ENCODE measurements around the gene BST1. TPM values are rescaled to one million over a fixed set of nuclear protein-coding genes. Genes with fewer than 3 reads are reported as not detected.

The BST1 gene, protein sequence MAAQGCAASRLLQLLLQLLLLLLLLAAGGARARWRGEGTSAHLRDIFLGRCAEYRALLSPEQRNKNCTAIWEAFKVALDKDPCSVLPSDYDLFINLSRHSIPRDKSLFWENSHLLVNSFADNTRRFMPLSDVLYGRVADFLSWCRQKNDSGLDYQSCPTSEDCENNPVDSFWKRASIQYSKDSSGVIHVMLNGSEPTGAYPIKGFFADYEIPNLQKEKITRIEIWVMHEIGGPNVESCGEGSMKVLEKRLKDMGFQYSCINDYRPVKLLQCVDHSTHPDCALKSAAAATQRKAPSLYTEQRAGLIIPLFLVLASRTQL
- total RNA-seq (2021; fragmentation: NEBNext Ultra II Directional; extraction: Animal tissue kit (Norgen Biotek cat#: 25700)), result 0.52 TPM in 1 of 2 replicates, not detected in the other
- 0.20 and 0.54 TPM in 2 replicates for polyA plus RNA-seq (2011; rRNA removed)
- polyA plus RNA-seq (2011; cell fraction: cytosol; rRNA removed), result 0.32 TPM
- 0.53 TPM for polyA plus RNA-seq (2011; cell fraction: nucleus; rRNA removed)
- polyA plus RNA-seq (2012, experiment 1 of 2), result 0.84 to 1.00 TPM (median 0.87 TPM) in 4 replicates
- 0.52 TPM for polyA plus RNA-seq (2012, experiment 2 of 2)
- polyA plus RNA-seq (2013, experiment 1 of 2), result 0.49 TPM
- 0.39 TPM for polyA plus RNA-seq (2013, experiment 2 of 2)
- polyA minus RNA-seq (2011; rRNA and poly(A)+ RNA removed), result 0.16 and 0.80 TPM in 2 replicates
- not detected for polyA minus RNA-seq (2011; cell fraction: cytosol; rRNA and poly(A)+ RNA removed)
- polyA minus RNA-seq (2011; cell fraction: nucleus; rRNA and poly(A)+ RNA removed), result not detected
- long read RNA-seq, experiment 1, result 0 reads
- long read RNA-seq, experiment 2, result 0 reads

DNA sequence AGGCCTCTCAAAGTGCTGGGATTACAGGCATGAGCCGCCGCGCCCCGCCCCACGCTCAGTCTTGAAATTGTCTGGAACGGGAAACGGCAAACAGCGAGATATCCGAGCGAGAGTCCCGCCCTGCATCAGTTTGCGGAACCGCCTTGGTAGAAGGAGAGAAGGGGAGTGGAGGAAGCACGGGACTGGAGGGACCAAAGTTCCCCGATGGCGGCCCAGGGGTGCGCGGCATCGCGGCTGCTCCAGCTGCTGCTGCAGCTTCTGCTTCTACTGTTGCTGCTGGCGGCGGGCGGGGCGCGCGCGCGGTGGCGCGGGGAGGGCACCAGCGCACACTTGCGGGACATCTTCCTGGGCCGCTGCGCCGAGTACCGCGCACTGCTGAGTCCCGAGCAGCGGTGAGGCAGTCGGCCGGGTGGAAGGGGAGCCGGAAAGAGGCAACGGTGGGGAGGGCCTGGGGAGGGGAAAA, at the start of gene BST1:
Gene BST1, plus strand, starts transcription at position 125 of the 463 bp plus-strand sequence. Its CDS starts 80 bp downstream, at position 205.
- Histone ChIP-seq H3K56ac (replicated peaks; ENCODE audit: insufficient read length, low read depth, low read length) (no peak within 1 kb of the TSS), H3K4me3 (ENCODE audit: extremely low read depth in 1 of 4, insufficient read depth in 2 of 4, low read depth in 3 of 4, low read length in 4 of 4) (peak within 1 kb of the TSS in 2 of 4 experiments; percentile 35 to 56; a peak in 4 of 8 replicates), H3K14ac (ENCODE audit: insufficient read length) (no peak within 1 kb of the TSS), H2BK15ac (ENCODE audit: low read length) (no peak within 1 kb of the TSS), H3K4me1 (replicated peaks in 1 of 4; ENCODE audit: control insufficient read depth in 3 of 4, insufficient read depth in 4 of 4, low read length in 3 of 4) (peaks cover 0 to 3% (median 0%) of the 10 kb centered on the region in 4 experiments; a peak in 1 of 7 replicates), H3K18ac (ENCODE audit: extremely low read depth, low read length) (no peak within 1 kb of the TSS), H2BK5ac (ENCODE audit: low read depth, low read length) (no peak within 1 kb of the TSS), H3K79me2 (ENCODE audit: control insufficient read depth in 1 of 2, insufficient read depth in 2 of 2, low read length in 2 of 2) (no peaks in the 10 kb centered on the region), H3K23me2 (ENCODE audit: low read depth, low read length) (peaks cover 5% of the 10 kb centered on the region; the same call in 1 of the 2 replicates), H2AFZ (ENCODE audit: low read length) (no peak within 1 kb of the TSS), H3K23ac (ENCODE audit: insufficient read length) (no peak within 1 kb of the TSS), H3K79me1 (ENCODE audit: low read depth, low read length) (no peaks in the 10 kb centered on the region), H2BK120ac (replicated peaks; ENCODE audit: low read depth, low read length) (no peak within 1 kb of the TSS), H4K20me1 (replicated peaks in 1 of 2; ENCODE audit: control insufficient read depth in 1 of 2, insufficient read depth in 2 of 2, low read length in 2 of 2) (no peaks in the 10 kb centered on the region), H2BK12ac (ENCODE audit: low read depth, low read length) (0 out of 2 replicates have a peak within 1 kb of the TSS, but pooled peaks have one; percentile 17), H3K36me3 (ENCODE audit: control insufficient read depth in 2 of 4, insufficient read depth in 4 of 4, low read length in 3 of 4) (no peaks in the 10 kb centered on the region), H3K9me3 (ENCODE audit: insufficient read depth in 2 of 2, low read depth in 1 of 2, low read length in 1 of 2) (no peaks in the 10 kb centered on the region; a peak in 1 of 4 replicates), H3K4ac (replicated peaks; ENCODE audit: insufficient read length, low read depth, low read length) (no peak within 1 kb of the TSS), H2BK20ac (ENCODE audit: low read length) (no peak within 1 kb of the TSS), H3K4me2 (ENCODE audit: insufficient read depth in 1 of 2, low read depth in 2 of 2, low read length in 2 of 2) (peak within 1 kb of the TSS; percentile 28 to 86), H3K27ac (ENCODE audit: low read depth, low read length) (no peak within 1 kb of the TSS), H4K91ac (replicated peaks; ENCODE audit: insufficient read length, low read length) (no peak within 1 kb of the TSS), H4K8ac (ENCODE audit: extremely low read depth, insufficient read depth, low read length) (peak within 1 kb of the TSS; percentile 39), H3K27me3 (replicated peaks in 1 of 4; ENCODE audit: control insufficient read depth in 3 of 4, extremely low read depth in 1 of 4, insufficient read depth in 3 of 4, low read length in 3 of 4) (no peaks in the 10 kb centered on the region), H2AK5ac (ENCODE audit: low read depth, low read length) (peak within 1 kb of the TSS; percentile 24; the same call in 1 of the 2 replicates), H3K9ac (replicated peaks in 1 of 4; ENCODE audit: extremely low read depth in 1 of 4, low read depth in 3 of 4, low read length in 3 of 4) (peak within 1 kb of the TSS in 1 of 4 experiments; percentile 54; a peak in 1 of 7 replicates), H4K5ac (ENCODE audit: insufficient read length, low read depth, low read length) (no peak within 1 kb of the TSS)
- no peak for TF ChIP-seq JUN (IDR thresholded peaks at IDR 0.05; ENCODE audit: low read depth, low read length)
- no peak for TF ChIP-seq TBP (IDR thresholded peaks at IDR 0.05; ENCODE audit: low read depth, low read length)
- no peak for TF ChIP-seq TAF7 (optimal IDR thresholded peaks at IDR 0.05; ENCODE audit: borderline replicate concordance, low read depth, low read length)
- no peak for TF ChIP-seq CBX8 (IDR thresholded peaks at IDR 0.05; ENCODE audit: borderline replicate concordance, low read depth, low read length)
- ChIA-PET POLR2A (ENCODE audit: partially characterized antibody) (interaction anchor here (1.1 to 1.3 kb wide), 2 partner anchors 9 to 22 kb away, joined by 4 to 8 read pairs; partner anchors contain the start of gene FAM200B), CTCF (ENCODE audit: partially characterized antibody) (no interaction called here)
- no peak for FAIRE-seq
- WGBS, 2 experiments (ENCODE audit: extremely low coverage in 1 of 2, insufficient coverage in 1 of 2, insufficient read length in 1 of 2, insufficient replicate concordance in 2 of 2, low coverage in 1 of 2, low lambda C conversion rate in 2 of 2, missing lambda C conversion rate in 1 of 2), result 90% methylated on average over 41 of the region's 43 CpGs; no CpG with 5 or more reads in 1 of the 2 experiments
- no peak for DNase-seq (ENCODE audit: low read depth in 1 of 2, low spot score in 2 of 2)
